ENCODE measurements around the gene TBCK. TPM values are rescaled to one million over a fixed set of nuclear protein-coding genes. Genes with fewer than 3 reads are reported as not detected.

Gene TBCK
- total and polyA plus RNA-seq, 2 donors (not counting 3 experiments of a cell fraction or from before 2014, with no cell fraction given) = 18.2 to 38.6 TPM

DNA sequence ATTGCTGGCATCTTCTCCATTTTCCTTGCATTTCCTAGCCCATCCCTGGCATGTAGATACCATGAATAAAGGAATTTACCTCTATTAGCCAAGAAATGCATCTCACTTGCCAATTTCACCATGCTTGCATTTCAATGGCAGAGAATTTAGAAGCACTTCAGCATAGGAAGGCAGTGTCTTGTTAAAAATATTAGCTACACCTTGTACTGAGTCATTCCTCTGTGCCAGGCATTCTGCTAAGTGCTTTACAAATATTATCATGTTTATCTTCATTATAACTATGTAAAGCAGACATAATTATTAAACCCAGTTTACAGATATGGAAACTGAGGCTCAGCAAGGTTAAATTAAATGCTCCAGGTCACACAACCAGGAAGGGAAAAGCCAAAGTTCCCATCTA lies 282.5 kb downstream of the TBCK start:
- CTCF ChIA-PET = no interaction called here
- dilution Hi-C loops (cut with MboI; ENCODE audit: extremely low pct_ligation_motif_present, low sequenced_read_pairs) = no loop called here

More for the DNA sequence above, 282.5 kb downstream of the TBCK start:
- Histone ChIP-seq H3K27ac (ENCODE audit: insufficient read depth, low read depth, low read length) (no peak overlapping the region), H3K9me1 (replicated peaks; ENCODE audit: control insufficient read depth, extremely low read depth, insufficient read depth, low read length) (no peaks in the 10 kb centered on the region), H3K9me3 (replicated peaks; ENCODE audit: control insufficient read depth, insufficient read depth, low read length) (no peaks in the 10 kb centered on the region), H3K79me2 (ENCODE audit: control insufficient read depth, insufficient read depth, low read length) (no peaks in the 10 kb centered on the region), H3K27me3 (ENCODE audit: control insufficient read depth in 2 of 2, insufficient read depth in 2 of 2, low read length in 2 of 2) (no peaks in the 10 kb centered on the region), H3K36me3 (ENCODE audit: control insufficient read depth in 2 of 2, extremely low read depth in 1 of 2, insufficient read depth in 2 of 2, low read length in 2 of 2) (no peaks in the 10 kb centered on the region), H2AFZ (ENCODE audit: low read depth, low read length) (no peak overlapping the region), H3K4me2 (ENCODE audit: insufficient read depth, low read length) (no peak overlapping the region), H4K20me1 (replicated peaks; ENCODE audit: control insufficient read depth, extremely low read depth, insufficient read depth, low read length) (no peaks in the 10 kb centered on the region), H3K4me1 (ENCODE audit: control insufficient read depth, extremely low read depth, insufficient read depth, low read length) (no peaks in the 10 kb centered on the region), H3K9ac (replicated peaks; ENCODE audit: extremely low read depth, insufficient read depth, low read length) (no peak overlapping the region), H3K4me3 (replicated peaks in 1 of 3; ENCODE audit: insufficient read depth in 1 of 3, low read depth in 1 of 3, low read length in 3 of 3) (no peak overlapping the region)
- intact Hi-C loops (cut with micrococcal nuclease) = no loop called here
- DNase-seq (ENCODE audit: low read depth, low spot score) = no peak
- no TSS peak for BruUV-seq (replicated peaks)
- POLR2A ChIA-PET = no interaction called here
- FAIRE-seq = no peak
- no peak for TF ChIP-seq MAX (IDR thresholded peaks at IDR 0.05; ENCODE audit: insufficient read depth, insufficient read length)
- no peak for TF ChIP-seq POLR2AphosphoS5 (IDR thresholded peaks at IDR 0.05; ENCODE audit: insufficient read depth, low read depth, low read length)
- no peak for TF ChIP-seq CTCF (IDR thresholded peaks at IDR 0.05; ENCODE audit: extremely low read depth in 1 of 2, insufficient read depth in 1 of 2, low read depth in 1 of 2, low read length in 2 of 2)
- no peak for TF ChIP-seq JUN (IDR thresholded peaks at IDR 0.05; ENCODE audit: borderline replicate concordance, insufficient read depth, insufficient read length, low read depth)
- no peak for TF ChIP-seq EZH2 (IDR thresholded peaks at IDR 0.05; ENCODE audit: borderline replicate concordance, low read depth, low read length, severe bottlenecking)
- TF ChIP-seq FOS (IDR thresholded peaks at IDR 0.05; ENCODE audit: borderline replicate concordance, insufficient read depth, low read length) = no peak
- no peak for TF ChIP-seq GATA2 (IDR thresholded peaks at IDR 0.05; ENCODE audit: insufficient read depth, insufficient read length, low read depth, low read length)
- TF ChIP-seq MYC (IDR thresholded peaks at IDR 0.05; ENCODE audit: low read depth, low read length) = no peak
- TF ChIP-seq POLR2A (IDR thresholded peaks at IDR 0.05; ENCODE audit: low read depth, low read length) = no peak
